NCI-H748 (cell line): ENCODE results near the gene ZNF296.

ENCODE experiments used
- DNase-seq: peaks from one replicate; lab custom pipeline; 2025; ENCODE audit not compliant: unreplicated experiment; lab: John Stamatoyannopoulos, UW

The ZNF296 gene

DNA sequence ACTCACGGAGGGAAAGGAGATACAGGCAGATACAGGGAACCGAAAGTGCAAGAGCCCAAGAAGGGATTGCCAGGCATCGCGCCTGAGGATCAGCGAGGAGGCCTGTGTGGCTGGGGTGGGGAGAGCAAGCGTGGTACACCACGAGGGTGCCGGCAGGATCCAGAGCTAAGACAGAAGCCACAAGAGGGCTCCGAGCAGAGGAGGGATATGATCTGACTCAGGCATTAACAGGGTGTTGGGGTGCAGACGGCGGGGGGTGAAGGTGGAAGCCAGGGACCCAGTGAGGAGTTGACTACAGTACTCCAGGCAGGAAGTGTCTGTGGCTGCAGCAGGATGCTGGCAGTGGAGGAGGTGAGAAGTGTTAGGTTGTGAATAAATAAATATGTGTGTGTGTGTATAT, 11.3 kb upstream of the ZNF296 start:
- no peak for DNase-seq

DNA sequence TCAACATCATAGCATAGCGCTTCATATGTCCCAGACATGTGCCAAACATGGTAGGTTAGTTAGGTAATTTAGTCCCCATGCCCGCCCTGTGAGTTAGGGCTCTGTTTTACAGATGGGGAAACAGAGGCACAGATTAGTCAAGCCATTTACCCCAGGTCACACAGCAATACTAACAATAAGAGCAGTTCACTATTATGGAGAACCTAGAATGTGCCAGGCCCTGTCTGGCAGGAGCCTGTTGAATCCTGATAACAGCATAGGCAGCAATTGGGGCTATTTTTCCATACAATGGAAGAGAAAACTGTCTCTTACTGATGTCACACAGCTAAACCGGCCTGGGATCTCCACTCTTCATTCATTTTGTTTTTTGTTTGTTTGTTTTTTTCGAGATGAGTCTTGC, 10.2 kb upstream of the ZNF296 start:
- DNase-seq = no peak

DNA sequence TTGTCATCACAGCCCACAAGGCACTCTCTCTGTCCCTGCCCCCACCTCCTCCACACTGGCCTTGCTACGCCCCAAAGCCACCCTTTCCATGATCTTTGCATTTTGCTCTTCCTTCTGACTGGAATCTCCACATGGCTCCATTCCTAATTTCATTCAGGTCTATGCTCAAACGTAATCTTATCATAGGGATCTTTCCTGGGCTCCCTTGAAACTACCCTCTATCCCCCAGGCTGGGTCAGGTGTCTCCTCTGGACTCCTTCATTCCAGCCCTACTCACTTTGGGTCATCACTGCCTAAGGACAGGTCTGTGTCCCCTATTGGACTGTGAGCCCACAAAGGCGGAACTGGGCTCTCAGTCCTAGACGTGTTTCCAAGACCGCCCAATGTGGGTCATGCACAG, 5.9 kb upstream of the ZNF296 start:
- no peak for DNase-seq

- no peak for DNase-seq
These were observed 3.7 kb upstream of the ZNF296 start for GRCh38 chr19:45079911-45080370.

- peak; percentile 85 for DNase-seq
These were observed 3.0 kb upstream of the ZNF296 start, which contains the start of gene GEMIN7 for GRCh38 chr19:45079063-45079910. Gene GEMIN7 (plus strand): TSS chr19:45079260. CDS start chr19:45090115, 10,855 bp downstream.

GRCh38 chr19:45078390-45079062, 2.2 kb upstream of the ZNF296 start:
- DNase-seq = no peak

DNA sequence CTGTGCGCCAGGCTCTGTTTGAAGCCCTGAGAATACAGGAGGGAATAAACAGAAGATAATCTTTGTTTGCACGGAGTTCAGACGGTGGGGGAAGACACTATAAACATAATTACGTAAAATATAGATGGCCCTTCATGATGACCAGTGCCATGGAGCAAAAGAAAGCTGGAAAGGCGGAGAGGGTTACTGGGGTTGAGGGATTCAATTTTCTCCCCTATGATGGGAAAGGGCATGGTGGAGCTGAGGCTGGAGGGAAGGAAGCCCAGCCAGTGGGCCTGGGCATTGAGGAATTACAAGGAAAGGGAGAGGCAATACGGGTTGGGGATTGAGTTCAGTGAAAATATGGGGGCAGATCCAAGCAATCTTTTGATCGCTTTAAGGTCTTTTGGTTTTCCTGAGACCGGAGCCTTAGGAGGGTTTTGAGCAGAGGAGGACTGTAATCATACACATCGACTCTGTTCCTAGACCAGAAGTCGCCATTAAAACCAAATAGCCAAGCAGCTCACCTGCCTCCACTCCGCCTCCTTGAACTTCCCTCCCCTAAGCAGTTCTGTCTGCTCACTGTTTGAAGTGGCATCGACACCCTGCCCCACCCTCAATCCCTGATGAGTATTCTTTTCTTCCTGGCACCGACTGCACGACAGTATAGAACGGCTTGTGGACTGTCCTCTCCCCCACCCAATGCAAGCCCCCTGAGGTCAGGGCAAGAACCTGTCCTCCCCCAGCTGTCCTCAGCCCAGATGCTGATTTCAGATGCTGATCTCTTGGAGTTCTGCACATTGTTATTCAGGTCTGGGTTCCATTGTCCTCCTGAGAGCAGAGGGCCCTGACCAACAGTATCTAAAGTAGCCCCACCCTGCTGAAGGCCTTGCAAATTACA, 813 bp upstream of the ZNF296 start:
- no peak for DNase-seq

DNA sequence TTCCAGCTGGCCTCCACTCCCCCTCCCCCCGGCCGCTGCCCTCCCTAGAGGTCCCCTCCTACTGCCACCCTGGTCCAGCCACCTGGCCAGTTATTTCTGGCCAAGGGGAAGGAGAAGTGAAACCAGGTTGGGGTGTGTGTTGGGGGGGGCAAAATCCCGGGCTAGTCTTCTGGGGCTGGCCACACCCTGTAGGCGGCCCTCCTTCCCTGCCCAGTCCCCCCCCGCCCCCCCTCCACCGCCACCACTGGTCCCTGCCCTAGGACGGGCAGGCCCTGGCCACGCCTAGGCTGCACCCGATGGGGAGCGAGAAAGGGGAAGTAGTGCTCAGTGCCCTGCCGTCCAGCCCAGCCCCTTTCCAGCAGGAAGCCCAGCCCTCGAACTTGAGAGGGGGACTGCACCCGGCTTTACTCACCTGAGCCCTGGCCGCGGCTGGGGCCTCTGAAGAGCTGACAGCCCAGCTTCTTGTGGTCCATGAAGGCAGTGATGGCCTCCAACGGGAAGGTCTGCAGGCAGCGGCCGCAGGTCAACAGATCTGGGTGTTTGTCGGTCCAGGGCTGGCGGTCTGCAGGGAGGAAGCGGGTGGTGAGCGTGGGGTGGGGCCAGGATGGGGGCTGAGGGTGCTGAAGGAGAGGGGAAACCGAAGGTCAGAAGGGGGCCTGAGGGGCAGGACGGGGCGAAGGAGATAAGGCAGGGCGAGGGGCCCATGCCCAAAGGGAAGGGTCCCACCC, 813 bp downstream of the ZNF296 start:
- DNase-seq = peak; percentile 83

- no peak for DNase-seq
These were observed 1.5 kb downstream of the ZNF296 start for GRCh38 chr19:45074744-45075300.

- DNase-seq = no peak
These were observed 4.1 kb downstream of the ZNF296 start for GRCh38 chr19:45071969-45072790.

DNA sequence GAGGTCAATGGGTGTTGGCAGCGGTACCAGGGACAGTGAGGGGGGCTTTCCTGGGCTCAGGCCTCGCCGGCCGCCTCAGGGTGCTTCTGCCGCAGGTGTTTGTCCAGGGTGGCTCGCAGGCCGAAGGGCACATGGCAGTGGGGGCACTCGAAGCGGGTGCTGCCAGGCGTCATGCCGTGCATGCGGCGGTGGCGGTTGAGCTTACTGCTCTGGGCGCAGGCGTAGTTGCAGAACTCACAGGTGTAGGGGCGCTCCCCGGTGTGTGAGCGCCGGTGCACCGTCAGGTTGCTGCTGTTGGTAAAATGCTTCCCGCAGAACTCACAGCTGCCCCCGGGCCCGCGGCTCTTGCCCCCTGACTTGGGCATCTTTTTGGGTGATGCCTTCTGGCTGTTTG, 4.7 kb downstream of the ZNF296 start:
- DNase-seq = no peak

DNA sequence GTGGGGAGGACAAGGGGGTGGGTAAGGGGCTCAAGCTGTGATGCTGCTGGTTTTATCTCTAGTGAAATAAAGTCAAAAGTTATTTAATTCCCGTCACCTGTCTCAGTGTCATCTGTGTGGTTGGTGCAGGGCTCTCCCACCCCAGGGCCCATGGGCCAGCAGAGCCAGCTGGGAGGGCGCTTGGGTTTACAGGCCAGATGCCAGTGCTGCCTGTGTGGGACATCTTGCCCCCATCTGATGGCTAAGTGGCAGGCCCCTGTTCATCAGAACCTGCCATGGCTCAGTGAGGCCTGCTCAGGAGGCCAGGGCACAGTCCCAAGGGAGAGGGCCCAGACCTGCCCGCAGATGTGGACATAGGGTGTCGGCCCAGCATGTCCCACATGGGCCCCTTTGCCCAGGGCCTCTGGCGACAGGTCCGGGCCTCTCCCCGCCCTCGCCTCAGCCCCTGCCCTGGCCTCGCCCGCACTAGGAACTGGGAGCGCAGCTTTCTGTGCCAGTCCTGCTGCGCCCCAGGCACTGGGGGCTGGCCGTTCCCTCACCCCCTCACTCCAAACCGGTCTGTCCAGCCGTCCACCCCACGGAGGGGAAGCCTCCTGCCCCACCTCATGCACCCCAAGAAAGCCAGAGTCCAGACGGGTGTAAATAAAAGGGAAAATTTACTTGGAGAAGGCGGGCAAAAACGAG, 5.3 kb downstream of the ZNF296 start:
- no peak for DNase-seq

DNA sequence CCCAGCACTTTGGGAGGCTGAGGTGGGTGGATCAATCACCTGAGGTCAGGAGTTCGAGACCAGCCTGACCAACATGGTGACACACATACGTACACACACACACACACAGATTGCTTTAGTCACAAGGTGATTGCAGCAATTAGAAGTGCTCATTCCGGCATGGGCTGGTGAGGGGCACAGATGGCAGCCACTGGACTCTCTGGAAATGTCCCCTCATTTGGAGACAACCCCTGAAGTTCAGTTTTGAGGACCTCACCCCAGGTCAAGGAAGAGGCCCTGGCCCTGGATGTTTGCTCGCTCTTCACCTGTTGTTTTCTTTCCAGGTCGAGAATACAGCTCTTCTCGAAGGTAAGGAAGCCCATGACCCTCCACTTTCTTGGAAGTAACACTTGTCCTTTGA, 6.1 kb downstream of the ZNF296 start:
- no peak for DNase-seq

DNA sequence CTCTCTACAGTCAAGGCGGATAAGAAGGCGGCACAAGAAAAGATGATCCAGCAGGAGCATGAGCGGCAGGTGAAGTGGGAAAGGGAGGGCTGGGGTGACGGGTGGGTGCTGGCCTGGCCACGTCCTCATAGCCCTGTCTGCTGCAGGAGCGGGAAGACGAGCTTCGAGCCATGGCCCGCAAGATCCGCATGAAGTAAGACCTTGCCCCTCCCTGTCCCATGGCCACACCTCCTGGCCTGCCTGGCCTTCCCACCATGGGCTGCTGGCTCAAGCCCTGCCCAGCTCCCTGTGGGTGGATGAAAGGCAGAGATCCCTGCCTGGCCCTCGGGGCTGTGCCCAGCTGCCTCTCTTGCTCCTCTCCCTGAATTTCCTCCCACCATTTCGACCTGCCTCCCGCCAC, 7.2 kb downstream of the ZNF296 start:
- DNase-seq = no peak

GRCh38 chr19:45068041-45068440, 8.2 kb downstream of the ZNF296 start:
- no peak for DNase-seq

DNA sequence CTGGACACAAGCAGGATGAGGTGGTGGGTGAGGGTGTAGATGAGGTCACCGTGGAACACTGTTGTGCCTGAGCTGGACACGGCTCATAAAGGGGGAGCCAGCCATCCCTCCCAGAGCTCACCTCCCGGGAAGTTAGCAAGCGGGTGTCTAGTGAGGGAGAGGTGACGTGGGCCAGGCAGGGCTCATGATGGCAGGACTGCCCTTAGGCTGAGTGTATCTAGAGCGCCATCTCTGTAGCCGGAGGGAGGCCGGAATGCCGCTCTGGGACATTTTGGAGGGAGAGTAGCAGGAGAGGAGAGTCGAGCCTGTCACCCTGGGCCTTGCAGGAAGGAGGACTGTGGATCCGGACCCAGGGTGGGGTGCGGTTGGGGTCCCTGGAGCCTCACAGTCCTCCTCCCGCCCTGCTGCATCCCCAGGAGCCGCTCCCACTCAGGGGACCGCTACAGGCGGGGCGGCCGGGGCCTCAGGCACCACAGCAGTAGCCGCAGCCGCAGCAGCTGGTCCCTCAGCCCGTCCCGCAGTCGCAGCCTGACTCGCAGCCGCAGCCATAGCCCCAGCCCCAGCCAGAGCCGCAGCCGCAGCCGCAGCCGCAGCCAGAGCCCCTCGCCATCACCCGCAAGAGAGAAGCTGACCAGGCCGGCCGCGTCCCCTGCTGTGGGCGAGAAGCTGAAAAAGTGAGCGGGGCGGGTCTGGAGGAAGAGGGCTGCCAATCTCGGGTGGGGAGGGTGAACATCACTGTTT, 9.2 kb downstream of the ZNF296 start:
- DNase-seq = no peak

GRCh38 chr19:45063851-45064801, 12.2 kb downstream of the ZNF296 start:
- no peak for DNase-seq
